Measurements from ENCODE around the gene ZNF19. TPM values are rescaled to one million over a fixed set of nuclear protein-coding genes. Genes with fewer than 3 reads are reported as not detected.

Gene ZNF19
- total RNA-seq, 1 donor from 2014 or later: 18.3 TPM

DNA sequence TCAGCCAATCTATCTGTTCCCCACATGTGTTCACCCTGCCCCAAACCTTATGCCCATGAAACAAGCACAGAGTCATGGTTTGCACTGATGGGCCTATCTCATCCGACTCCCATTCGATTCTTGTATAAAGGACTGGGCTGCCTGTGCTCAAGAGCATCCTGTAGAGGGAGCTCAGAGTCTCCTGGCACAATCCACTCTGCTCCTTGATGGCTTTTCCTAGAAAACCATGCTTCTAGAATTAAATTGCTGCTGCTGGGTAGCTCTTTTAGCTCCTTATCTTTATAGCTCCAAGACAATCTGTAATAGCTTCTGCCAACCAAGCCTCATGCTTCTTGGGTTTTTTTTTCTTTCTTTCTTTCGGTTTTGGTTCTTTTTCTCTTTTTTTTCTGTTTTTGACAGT lies 9.7 kb downstream of the ZNF19 start:
- ATAC-seq: no peak
- intact Hi-C loops (cut with DNase I): no loop called here

DNA sequence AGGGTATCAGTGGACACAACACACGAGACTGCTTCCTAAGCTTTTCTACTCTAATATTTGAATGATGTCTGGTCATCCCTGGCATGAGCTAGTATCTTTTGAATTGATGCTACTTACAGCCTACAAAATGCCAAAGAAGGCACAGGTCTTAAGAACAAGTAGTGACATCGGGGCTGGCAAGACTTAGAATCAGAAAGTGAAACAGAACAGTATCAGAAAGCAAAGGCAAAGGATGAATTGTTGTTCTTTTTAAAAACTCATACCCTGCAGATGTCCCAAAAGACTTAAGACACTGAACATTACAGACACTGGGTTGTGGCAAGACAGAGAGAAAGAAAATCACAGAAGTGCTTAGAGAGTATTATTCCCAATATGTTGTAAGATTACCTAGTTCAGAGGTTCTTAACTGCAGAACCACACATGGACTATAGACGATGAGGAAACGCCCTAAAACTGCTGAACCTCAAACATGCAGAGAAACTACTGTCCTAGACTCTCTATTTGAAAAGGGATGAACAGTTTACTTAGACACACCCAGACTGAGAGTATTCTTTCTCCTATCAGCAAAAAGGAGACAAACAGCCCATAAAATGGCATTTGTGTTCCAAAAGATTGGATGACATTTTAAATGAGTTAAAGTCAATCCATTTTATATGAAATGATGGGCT lies 12.5 kb downstream of the ZNF19 start:
- intact Hi-C loops (cut with DNase I): no loop called here
- Histone ChIP-seq H3K36me3 (peaks cover 56% of the 10 kb centered on the region), H3K4me3 (no peak overlapping the region), H3K4me1 (no peaks in the 10 kb centered on the region), H3K27ac (no peak overlapping the region), H3K27me3 (ENCODE audit: low read depth) (no peaks in the 10 kb centered on the region), H3K9me3 (no peaks in the 10 kb centered on the region)
- DNase-seq (no peak), ATAC-seq (no peak)
- TF ChIP-seq, protein P1, sequence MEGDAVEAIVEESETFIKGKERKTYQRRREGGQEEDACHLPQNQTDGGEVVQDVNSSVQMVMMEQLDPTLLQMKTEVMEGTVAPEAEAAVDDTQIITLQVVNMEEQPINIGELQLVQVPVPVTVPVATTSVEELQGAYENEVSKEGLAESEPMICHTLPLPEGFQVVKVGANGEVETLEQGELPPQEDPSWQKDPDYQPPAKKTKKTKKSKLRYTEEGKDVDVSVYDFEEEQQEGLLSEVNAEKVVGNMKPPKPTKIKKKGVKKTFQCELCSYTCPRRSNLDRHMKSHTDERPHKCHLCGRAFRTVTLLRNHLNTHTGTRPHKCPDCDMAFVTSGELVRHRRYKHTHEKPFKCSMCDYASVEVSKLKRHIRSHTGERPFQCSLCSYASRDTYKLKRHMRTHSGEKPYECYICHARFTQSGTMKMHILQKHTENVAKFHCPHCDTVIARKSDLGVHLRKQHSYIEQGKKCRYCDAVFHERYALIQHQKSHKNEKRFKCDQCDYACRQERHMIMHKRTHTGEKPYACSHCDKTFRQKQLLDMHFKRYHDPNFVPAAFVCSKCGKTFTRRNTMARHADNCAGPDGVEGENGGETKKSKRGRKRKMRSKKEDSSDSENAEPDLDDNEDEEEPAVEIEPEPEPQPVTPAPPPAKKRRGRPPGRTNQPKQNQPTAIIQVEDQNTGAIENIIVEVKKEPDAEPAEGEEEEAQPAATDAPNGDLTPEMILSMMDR (IDR thresholded peaks at IDR 0.05): no peak

More for the DNA sequence above, 9.7 kb downstream of the ZNF19 start:
- H3K4me1 ChIP-seq: peaks cover 9% of the 10 kb centered on the region
- no peaks in the 10 kb centered on the region for H3K27me3 ChIP-seq (ENCODE audit: low read depth)
- TF ChIP-seq, protein P1 (IDR thresholded peaks at IDR 0.05): peak; percentile 25
- peaks cover 51% of the 10 kb centered on the region for H3K36me3 ChIP-seq
- no peak for DNase-seq
- no peaks in the 10 kb centered on the region for H3K9me3 ChIP-seq
- no peak overlapping the region for H3K27ac ChIP-seq
- no peak overlapping the region for H3K4me3 ChIP-seq

DNA sequence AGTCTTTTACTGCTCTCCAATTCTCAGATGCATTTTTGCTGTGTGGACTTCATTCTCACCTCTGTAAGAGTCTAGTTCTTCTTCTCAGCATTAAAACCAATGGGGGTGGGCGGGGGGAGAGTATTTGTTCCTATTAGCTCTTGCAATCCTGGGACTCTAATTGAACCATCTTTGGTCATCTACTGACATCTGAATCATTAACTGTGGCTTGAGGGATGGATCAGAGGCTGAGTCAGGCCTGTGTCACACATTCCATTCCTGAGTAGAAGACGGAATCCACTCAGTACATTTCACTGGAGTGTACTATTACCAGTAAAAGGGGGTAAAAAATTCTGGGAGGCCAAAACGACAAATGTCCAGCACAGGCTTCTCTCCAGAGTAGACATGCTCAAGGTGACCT lies 14.3 kb downstream of the ZNF19 start:
- no peaks in the 10 kb centered on the region for H3K27me3 ChIP-seq (ENCODE audit: low read depth)
- DNase-seq (no peak), ATAC-seq (no peak)
- H3K4me1 ChIP-seq: no peaks in the 10 kb centered on the region
- H3K9me3 ChIP-seq: no peaks in the 10 kb centered on the region
- H3K4me3 ChIP-seq: no peak overlapping the region
- peaks cover 50% of the 10 kb centered on the region for H3K36me3 ChIP-seq
- TF ChIP-seq, protein P1 (IDR thresholded peaks at IDR 0.05): no peak
- no peak overlapping the region for H3K27ac ChIP-seq
- intact Hi-C loops (cut with DNase I): no loop called here

DNA sequence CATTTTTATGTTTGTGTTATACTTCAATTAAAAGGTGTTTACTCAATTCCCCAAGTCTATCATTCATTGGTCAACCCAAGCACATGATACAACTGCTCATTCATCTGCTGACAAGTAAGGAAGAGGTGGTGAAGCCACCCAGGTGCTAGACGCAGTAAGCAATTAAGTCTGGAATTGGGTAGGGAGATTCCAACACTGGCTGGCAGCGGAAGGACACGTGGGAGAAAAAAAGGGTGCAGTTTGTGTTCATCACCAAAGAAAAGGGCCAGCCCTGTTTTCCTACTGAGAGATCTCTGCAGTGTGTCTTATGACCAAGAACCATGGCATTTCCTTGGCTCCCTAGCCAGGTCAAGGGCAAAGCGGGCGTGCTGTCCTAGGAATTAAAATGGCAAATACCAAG lies 15.2 kb downstream of the ZNF19 start:
- Histone ChIP-seq H3K4me3 (no peak overlapping the region), H3K4me1 (no peaks in the 10 kb centered on the region), H3K9me3 (no peaks in the 10 kb centered on the region), H3K36me3 (peaks cover 56% of the 10 kb centered on the region), H3K27ac (no peak overlapping the region), H3K27me3 (ENCODE audit: low read depth) (no peaks in the 10 kb centered on the region)
- DNase-seq: no peak
- ATAC-seq: no peak
- TF ChIP-seq, protein P1 (IDR thresholded peaks at IDR 0.05): no peak
- intact Hi-C loops (cut with DNase I): no loop called here

DNA sequence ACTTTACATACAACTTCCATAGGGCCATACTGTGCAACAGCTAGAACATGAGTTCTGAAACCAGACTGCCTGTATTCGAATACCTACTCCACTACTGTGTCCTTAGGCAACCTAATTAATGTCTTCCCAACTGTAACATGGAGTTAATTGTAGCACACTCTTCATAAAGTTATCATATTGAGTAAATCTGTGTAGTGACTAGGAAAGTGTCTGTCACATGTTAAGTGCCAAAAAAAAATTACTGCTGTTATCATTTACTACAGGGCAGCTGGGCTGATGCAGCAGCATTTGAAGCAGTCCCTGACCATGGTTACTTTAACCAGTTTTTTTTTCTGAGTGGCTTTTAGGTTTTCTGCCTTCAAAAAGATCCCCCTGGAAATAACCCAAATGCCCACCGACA lies 16.2 kb downstream of the ZNF19 start:
- H3K4me1 ChIP-seq: no peaks in the 10 kb centered on the region
- H3K27me3 ChIP-seq (ENCODE audit: low read depth): no peaks in the 10 kb centered on the region
- TF ChIP-seq, protein P1 (IDR thresholded peaks at IDR 0.05): no peak
- no peak for DNase-seq
- no peak overlapping the region for H3K27ac ChIP-seq
- H3K36me3 ChIP-seq: peaks cover 50% of the 10 kb centered on the region
- no peak for ATAC-seq
- H3K4me3 ChIP-seq: no peak overlapping the region
- no peaks in the 10 kb centered on the region for H3K9me3 ChIP-seq
- intact Hi-C loops (cut with DNase I): no loop called here
